Body of pancreas (tissue), 4 donors: ENCODE data around the gene C10orf95. TPM values are rescaled to one million over a fixed set of nuclear protein-coding genes. Genes with fewer than 3 reads are reported as not detected.

Experiments
- ATAC-seq: fragments of 150-250 bp; one replicate; pipeline ENCODE4 v1.9.1; 2016
- DNase-seq, 4 donors: peaks; one replicate each; pipeline ENCODE4 v3.0.0-alpha.2; 2019
- H3K27ac ChIP-seq, 4 donors: fragments of 200-600 bp; sonication (generic); 1 replicate in 3 of 4; 2 replicates in 1 of 4; pipeline versions ENCODE4 v1.5.1 to v1.6.1; 2016 to 2019; ENCODE audit warnings: mild to moderate bottlenecking in 1 of 4, mixed read lengths in 1 of 4, moderate library complexity in 1 of 4
- H3K27me3 ChIP-seq, 2 donors: fragments of 200-600 bp; sonication (generic); one replicate each; pipeline ENCODE4 v1.6.0; 2016; ENCODE audit warnings: mild to moderate bottlenecking in 1 of 2
- H3K36me3 ChIP-seq, 2 donors: fragments of 200-600 bp; sonication (generic); replicated peaks in 1 of 2; 2 replicates each; pipeline ENCODE4 v1.5.1; 2016; ENCODE audit warnings: low read depth in 2 of 2; ENCODE audit not compliant: insufficient read depth in 1 of 2
- H3K4me1 ChIP-seq: fragments of 200-600 bp; sonication (generic); one replicate; pipeline ENCODE4 v1.6.0; 2016
- H3K4me3 ChIP-seq, 2 donors: fragments of 200-600 bp; sonication (generic); 1 replicate in 1 of 2; 2 replicates in 1 of 2; pipeline ENCODE4 v1.5.1; 2016 to 2019
- H3K9me3 ChIP-seq, 3 donors: fragments of 200-600 bp; sonication (generic); 1 replicate in 2 of 3; 2 replicates in 1 of 3; pipeline ENCODE4 v1.5.1; 2016
- CTCF ChIP-seq, 7 experiments: fragments of 450-650 bp in 4 of 7; fragments of 200-600 bp in 3 of 7; sonication (generic) in 3 of 7; IDR thresholded peaks; one replicate each; pipeline ENCODE4 v1.5.1; 2016 to 2019; ENCODE audit warnings: antibody characterized with exemption in 7 of 7
- POLR2A ChIP-seq, 3 donors: fragments of 450-650 bp; IDR thresholded peaks; one replicate each; pipeline ENCODE4 v1.6.1; 2016; ENCODE audit warnings: antibody characterized with exemption in 3 of 3, mild to moderate bottlenecking in 2 of 3
- WGBS, 2 donors: methylation state at CpG; one replicate each; pipeline ENCODE4 v1.1.5; 2017; 5-methylcytosine and 5-hydroxymethylcytosine counted together
- intact Hi-C: fragments of 100-400 bp; cut with DNase I; formaldehyde crosslinking; loops from one replicate; pipeline ENCODE4 v1.15.1; 2023
- total RNA-seq, 2 donors: library from RNA; depleted of rRNA; stranded (reverse); fragments of >200 nt; gene quantifications; one replicate each; pipeline ENCODE4 v1.1.0, GENCODE V29; 2016

Gene C10orf95
- total RNA-seq, 2 donors from 2014 or later = 0.66 to 4.2 TPM

GRCh38 chr10:102438374-102438773 lies 13.0 kb downstream of the C10orf95 start:
- no peaks in the 10 kb centered on the region for H3K9me3 ChIP-seq
- H3K27ac ChIP-seq = no peak overlapping the region
- WGBS, 2 donors = 83 to 88% methylated on average over 1 of the region's 1 CpG
- H3K36me3 ChIP-seq = no peaks in the 10 kb centered on the region
- H3K4me1 ChIP-seq = no peaks in the 10 kb centered on the region
- ATAC-seq = no peak
- H3K27me3 ChIP-seq = no peaks in the 10 kb centered on the region
- intact Hi-C loops = no loop called here
- H3K4me3 ChIP-seq = no peak overlapping the region
- DNase-seq = no peak
- no peak for TF ChIP-seq CTCF (IDR thresholded peaks at IDR 0.05)
- TF ChIP-seq POLR2A (IDR thresholded peaks at IDR 0.05) = no peak

GRCh38 chr10:102437515-102437914 lies 13.8 kb downstream of the C10orf95 start:
- Histone ChIP-seq H3K9me3 (no peaks in the 10 kb centered on the region), H3K36me3 (no peaks in the 10 kb centered on the region), H3K27me3 (no peaks in the 10 kb centered on the region), H3K4me3 (no peak overlapping the region), H3K27ac (no peak overlapping the region), H3K4me1 (peaks cover 5% of the 10 kb centered on the region)
- ATAC-seq (no peak), DNase-seq (no peak)
- WGBS, 2 donors = 93 to 96% methylated on average over 3 of the region's 3 CpGs
- no peak for TF ChIP-seq POLR2A (IDR thresholded peaks at IDR 0.05)
- intact Hi-C loops = no loop called here

GRCh38 chr10:102436312-102436711 lies 15.0 kb downstream of the C10orf95 start:
- ATAC-seq (no peak), DNase-seq (no peak)
- Histone ChIP-seq H3K27ac (no peak overlapping the region), H3K4me1 (peaks cover 13% of the 10 kb centered on the region), H3K9me3 (no peaks in the 10 kb centered on the region), H3K4me3 (no peak overlapping the region), H3K27me3 (no peaks in the 10 kb centered on the region), H3K36me3 (no peaks in the 10 kb centered on the region)
- intact Hi-C loops = no loop called here
- 57 to 78% methylated on average over 4 to 6 of the region's 6 CpGs for WGBS, 2 donors
- no peak for TF ChIP-seq CTCF (IDR thresholded peaks at IDR 0.05)
- TF ChIP-seq POLR2A (IDR thresholded peaks at IDR 0.05) = no peak

- TF ChIP-seq CTCF (IDR thresholded peaks at IDR 0.05) (no peak), POLR2A (IDR thresholded peaks at IDR 0.05) (no peak)
- H3K4me1 ChIP-seq = peaks cover 15% of the 10 kb centered on the region
- peak overlapping the region in 1 of 4 donors; percentile 45 for H3K27ac ChIP-seq
- no peaks in the 10 kb centered on the region for H3K36me3 ChIP-seq
- no peaks in the 10 kb centered on the region for H3K9me3 ChIP-seq
- no peak overlapping the region for H3K4me3 ChIP-seq
- 15 to 29% methylated on average over 10 of the region's 14 CpGs for WGBS, 2 donors
- DNase-seq = no peak
- no peaks in the 10 kb centered on the region for H3K27me3 ChIP-seq
- ATAC-seq = no peak
- intact Hi-C loops = no loop called here
Measured at GRCh38 chr10:102435529-102436233, 15.7 kb downstream of the C10orf95 start.

GRCh38 chr10:102435133-102435497 lies 16.2 kb downstream of the C10orf95 start:
- Histone ChIP-seq H3K9me3 (no peaks in the 10 kb centered on the region), H3K27ac (peak overlapping the region in 1 of 4 donors; percentile 45), H3K4me1 (peaks cover 15% of the 10 kb centered on the region), H3K36me3 (no peaks in the 10 kb centered on the region), H3K4me3 (no peak overlapping the region), H3K27me3 (no peaks in the 10 kb centered on the region)
- intact Hi-C loops = no loop called here
- DNase-seq = no peak
- no peak for ATAC-seq
- 43 to 55% methylated on average over 5 of the region's 5 CpGs for WGBS, 2 donors
- TF ChIP-seq POLR2A (IDR thresholded peaks at IDR 0.05) = no peak
- no peak for TF ChIP-seq CTCF (IDR thresholded peaks at IDR 0.05)
